NCI-H2081 treated with DMSO at 0.1 percent for 48 hours (cell line): ENCODE data around the gene TBX1.

Experiments used
- DNase-seq: peaks from one replicate; lab custom pipeline; 2025; lab: John Stamatoyannopoulos, UW

Gene TBX1

GRCh38 chr22:19800306-19800705 is 39.7 kb downstream of the TBX1 start:
- DNase-seq = no peak

- DNase-seq = no peak
These were observed 40.2 kb downstream of the TBX1 start for GRCh38 chr22:19800761-19801244.

- DNase-seq = no peak
These were observed 40.9 kb downstream of the TBX1 start for GRCh38 chr22:19801340-19802000.

- no peak for DNase-seq
These were observed 41.7 kb downstream of the TBX1 start for GRCh38 chr22:19802001-19802893.

GRCh38 chr22:19802894-19803735 is 42.5 kb downstream of the TBX1 start:
- DNase-seq = no peak

- DNase-seq = no peak
These were observed 43.2 kb downstream of the TBX1 start for GRCh38 chr22:19803736-19804267.

GRCh38 chr22:19805821-19806212 is 45.2 kb downstream of the TBX1 start:
- no peak for DNase-seq

- no peak for DNase-seq
These were observed 45.9 kb downstream of the TBX1 start for GRCh38 chr22:19806213-19807160.

GRCh38 chr22:19807161-19807913 is 46.8 kb downstream of the TBX1 start:
- DNase-seq = no peak

- DNase-seq = no peak
These were observed 47.6 kb downstream of the TBX1 start for GRCh38 chr22:19807914-19808872.

- no peak for DNase-seq
These were observed 48.4 kb downstream of the TBX1 start for GRCh38 chr22:19808873-19809478.

- DNase-seq = no peak
These were observed 49.2 kb downstream of the TBX1 start for GRCh38 chr22:19809741-19810140.

- DNase-seq = no peak
These were observed 50.0 kb downstream of the TBX1 start for GRCh38 chr22:19810381-19811201.

GRCh38 chr22:19811211-19811621 is 50.6 kb downstream of the TBX1 start:
- DNase-seq = no peak

GRCh38 chr22:19811811-19812771 is 51.5 kb downstream of the TBX1 start:
- no peak for DNase-seq

GRCh38 chr22:19812910-19813309 is 52.3 kb downstream of the TBX1 start:
- no peak for DNase-seq
